ENCODE data around the gene FGF16. TPM values are rescaled to one million over a fixed set of nuclear protein-coding genes. Genes with fewer than 3 reads are reported as not detected.

Gene FGF16
- total and polyA plus RNA-seq, 10 of the 15 experiments (the other 5 are each of a cell fraction or from before 2014, with no cell fraction given) = not detected

GRCh38 chrX:77440330-77440729 lies 6.9 kb upstream of the FGF16 start:
- DNase-seq (ENCODE audit: low read depth, low spot score) (no peak), FAIRE-seq (no peak), ATAC-seq (no peak)
- intact Hi-C loops (cut with micrococcal nuclease; ENCODE audit: unreplicated experiment) (no loop called here), in situ Hi-C loops (cut with MboI) (no loop called here)
- Histone ChIP-seq H3K36me3 (ENCODE audit: control insufficient read depth in 2 of 2, insufficient read depth in 2 of 2, low read length in 1 of 2) (no peaks in the 10 kb centered on the region), H2AFZ (ENCODE audit: control insufficient read depth, low read depth, low read length) (no peak overlapping the region), H3K4me2 (ENCODE audit: control insufficient read depth, insufficient read depth) (no peak overlapping the region), H4K20me1 (ENCODE audit: control insufficient read depth, insufficient read depth) (no peaks in the 10 kb centered on the region), H3K27me3 (replicated peaks in 1 of 2; ENCODE audit: control insufficient read depth in 2 of 2, insufficient read depth in 2 of 2, low read length in 1 of 2) (no peaks in the 10 kb centered on the region), H3K4me3 (no peak overlapping the region), H3K4me1 (ENCODE audit: control insufficient read depth, insufficient read depth, low read length) (no peaks in the 10 kb centered on the region), H3K79me2 (ENCODE audit: control insufficient read depth, insufficient read depth, low read length) (no peaks in the 10 kb centered on the region), H3K9me3 (replicated peaks; ENCODE audit: control insufficient read depth, insufficient read depth, low read length) (no peaks in the 10 kb centered on the region), H3K9ac (ENCODE audit: control insufficient read depth, insufficient read depth, low read length) (no peak overlapping the region), H3K27ac (ENCODE audit: control insufficient read depth, insufficient read depth) (no peak overlapping the region)
- RAD21 ChIA-PET (ENCODE audit: unreplicated experiment) = interaction anchor here (0.7 kb wide), 1 partner anchor 22 kb away, joined by 3 read pairs; no protein-coding TSS in a partner anchor
- CTCF ChIA-PET = no interaction called here
- TF ChIP-seq ESRRA (IDR thresholded peaks at IDR 0.05; ENCODE audit: low read length) (no peak), MYC (IDR thresholded peaks at IDR 0.05; ENCODE audit: insufficient read depth, insufficient read length, insufficient replicate concordance, low read length, severe bottlenecking) (no peak), SP1 (IDR thresholded peaks at IDR 0.05; ENCODE audit: low read depth, low read length) (no peak), BHLHE40 (IDR thresholded peaks at IDR 0.05; ENCODE audit: borderline replicate concordance in 1 of 2, low read depth in 2 of 2, low read length in 1 of 2) (no peak), EGR1 (IDR thresholded peaks at IDR 0.05; ENCODE audit: borderline replicate concordance in 1 of 2, low read depth in 2 of 2, low read length in 2 of 2) (no peak)
- BruUV-seq (replicated peaks) = no TSS peak
- POLR2A ChIA-PET = no interaction called here
- SMC1A ChIA-PET (ENCODE audit: uncharacterized antibody, unreplicated experiment) = no interaction called here
- WGBS (ENCODE audit: insufficient coverage, insufficient replicate concordance, low lambda C conversion rate, missing lambda C conversion rate) = 22% methylated on average over 4 of the region's 4 CpGs

DNA sequence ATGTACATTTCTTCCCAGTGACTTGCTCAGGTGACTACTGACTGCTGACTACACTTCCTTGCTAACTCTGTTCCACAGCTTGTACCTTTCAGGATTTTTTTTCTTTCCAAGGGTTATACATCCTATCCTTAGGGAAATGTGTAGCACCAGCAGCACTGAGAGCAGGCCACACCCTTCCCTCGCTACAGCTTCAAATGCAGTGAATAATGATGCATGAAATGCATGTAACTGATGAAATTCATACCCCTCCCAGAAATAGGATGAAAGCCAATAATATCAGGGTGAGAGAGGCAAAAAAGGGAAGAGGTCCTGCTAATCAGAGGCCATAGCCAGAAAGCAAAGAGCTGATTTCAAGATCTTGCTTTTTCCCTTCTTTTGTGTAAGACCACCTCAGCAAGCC lies 6.2 kb upstream of the FGF16 start:
- ChIA-PET POLR2A (no interaction called here), CTCF (no interaction called here), SMC1A (ENCODE audit: uncharacterized antibody, unreplicated experiment) (no interaction called here), RAD21 (ENCODE audit: unreplicated experiment) (no interaction called here)
- H3K4me2 ChIP-seq (ENCODE audit: control insufficient read depth, insufficient read depth) = no peak overlapping the region
- H3K27me3 ChIP-seq (replicated peaks in 1 of 2; ENCODE audit: control insufficient read depth in 2 of 2, insufficient read depth in 2 of 2, low read length in 1 of 2) = no peaks in the 10 kb centered on the region; a peak in 2 of 4 replicates
- intact Hi-C loops (cut with micrococcal nuclease; ENCODE audit: unreplicated experiment) = no loop called here
- H2AFZ ChIP-seq (ENCODE audit: control insufficient read depth, low read depth, low read length) = no peak overlapping the region
- TF ChIP-seq WRNIP1 (IDR thresholded peaks at IDR 0.05; ENCODE audit: borderline replicate concordance, low read depth, low read length) (no peak), ZNF274 (IDR thresholded peaks at IDR 0.05; ENCODE audit: insufficient read depth, insufficient read length) (no peak), KLF5 (IDR thresholded peaks at IDR 0.05; ENCODE audit: partially characterized antibody) (no peak), ATF2 (IDR thresholded peaks at IDR 0.05; ENCODE audit: low read length) (no peak), SIX5 (IDR thresholded peaks at IDR 0.05; ENCODE audit: low read depth, low read length, severe bottlenecking) (no peak), CHD1 (IDR thresholded peaks at IDR 0.05; ENCODE audit: low read depth, low read length) (no peak), FOXM1 (IDR thresholded peaks at IDR 0.05; ENCODE audit: low read depth, low read length) (no peak), HDAC2 (IDR thresholded peaks at IDR 0.05) (no peak), RBBP5 (conservative IDR thresholded peaks at IDR 0.05) (no peak), SREBF1 (IDR thresholded peaks at IDR 0.05; ENCODE audit: low read length) (no peak)
- TF ChIP-seq, protein P1, sequence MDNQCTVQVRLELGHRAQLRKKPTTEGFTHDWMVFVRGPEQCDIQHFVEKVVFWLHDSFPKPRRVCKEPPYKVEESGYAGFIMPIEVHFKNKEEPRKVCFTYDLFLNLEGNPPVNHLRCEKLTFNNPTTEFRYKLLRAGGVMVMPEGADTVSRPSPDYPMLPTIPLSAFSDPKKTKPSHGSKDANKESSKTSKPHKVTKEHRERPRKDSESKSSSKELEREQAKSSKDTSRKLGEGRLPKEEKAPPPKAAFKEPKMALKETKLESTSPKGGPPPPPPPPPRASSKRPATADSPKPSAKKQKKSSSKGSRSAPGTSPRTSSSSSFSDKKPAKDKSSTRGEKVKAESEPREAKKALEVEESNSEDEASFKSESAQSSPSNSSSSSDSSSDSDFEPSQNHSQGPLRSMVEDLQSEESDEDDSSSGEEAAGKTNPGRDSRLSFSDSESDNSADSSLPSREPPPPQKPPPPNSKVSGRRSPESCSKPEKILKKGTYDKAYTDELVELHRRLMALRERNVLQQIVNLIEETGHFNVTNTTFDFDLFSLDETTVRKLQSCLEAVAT (IDR thresholded peaks at IDR 0.05) = no peak
- ATAC-seq (no peak), DNase-seq (ENCODE audit: low read depth, low spot score) (no peak), FAIRE-seq (no peak)
- H4K20me1 ChIP-seq (ENCODE audit: control insufficient read depth, insufficient read depth) = no peaks in the 10 kb centered on the region
- BruUV-seq (replicated peaks) = no TSS peak
- no peaks in the 10 kb centered on the region for H3K9me3 ChIP-seq (replicated peaks; ENCODE audit: control insufficient read depth, insufficient read depth, low read length)
- H3K4me1 ChIP-seq (ENCODE audit: control insufficient read depth, insufficient read depth, low read length) = no peaks in the 10 kb centered on the region
- in situ Hi-C loops (cut with MboI) = no loop called here
- H3K36me3 ChIP-seq (ENCODE audit: control insufficient read depth in 2 of 2, insufficient read depth in 2 of 2, low read length in 1 of 2) = no peaks in the 10 kb centered on the region
- H3K27ac ChIP-seq (ENCODE audit: control insufficient read depth, insufficient read depth) = no peak overlapping the region
- 0% methylated on average over 1 of the region's 1 CpG for WGBS (ENCODE audit: insufficient coverage, insufficient replicate concordance, low lambda C conversion rate, missing lambda C conversion rate)
- no peak overlapping the region for H3K9ac ChIP-seq (ENCODE audit: control insufficient read depth, insufficient read depth, low read length)
- H3K4me3 ChIP-seq = no peak overlapping the region
- no peaks in the 10 kb centered on the region for H3K79me2 ChIP-seq (ENCODE audit: control insufficient read depth, insufficient read depth, low read length)
